GM21515 (cell line): ENCODE measurements around the gene RGS1.

Experiments
- ATAC-seq: cut with Tn5 transposase; IDR thresholded peaks from one replicate; pipeline ENCODE4 v1.9.1; 2021; ENCODE audit not compliant: unreplicated experiment

The RGS1 gene

GRCh38 chr1:192552760-192553191 is 22.8 kb upstream of the RGS1 start:
- no peak for ATAC-seq

- ATAC-seq, result no peak
Measured at GRCh38 chr1:192553741-192554140, 21.8 kb upstream of the RGS1 start.

- no peak for ATAC-seq
Measured at GRCh38 chr1:192554904-192555303, 20.7 kb upstream of the RGS1 start.

- ATAC-seq, result no peak
Measured at GRCh38 chr1:192555399-192555798, 20.2 kb upstream of the RGS1 start.

- ATAC-seq, result no peak
Measured at GRCh38 chr1:192557841-192558595, 17.6 kb upstream of the RGS1 start.

- ATAC-seq, result peak; percentile 61
Measured at GRCh38 chr1:192559115-192560006, 16.2 kb upstream of the RGS1 start.

GRCh38 chr1:192561301-192561700 is 14.3 kb upstream of the RGS1 start:
- ATAC-seq, result no peak

GRCh38 chr1:192563129-192563528 is 12.4 kb upstream of the RGS1 start:
- no peak for ATAC-seq

- ATAC-seq, result no peak
Measured at GRCh38 chr1:192564099-192564498, 11.5 kb upstream of the RGS1 start.

- no peak for ATAC-seq
Measured at GRCh38 chr1:192565946-192566345, 9.6 kb upstream of the RGS1 start.

- ATAC-seq, result no peak
Measured at GRCh38 chr1:192566657-192567056, 8.9 kb upstream of the RGS1 start.

- ATAC-seq, result no peak
Measured at GRCh38 chr1:192568063-192568462, 7.5 kb upstream of the RGS1 start.

GRCh38 chr1:192571668-192572067 is 3.9 kb upstream of the RGS1 start:
- no peak for ATAC-seq

GRCh38 chr1:192573499-192573898 is 2.1 kb upstream of the RGS1 start:
- ATAC-seq, result no peak

- no peak for ATAC-seq
Measured at GRCh38 chr1:192574073-192574472, 1.5 kb upstream of the RGS1 start.

- no peak for ATAC-seq
Measured at GRCh38 chr1:192576190-192577144, 894 bp downstream of the RGS1 start.

- no peak for ATAC-seq
Measured at GRCh38 chr1:192577145-192578140, 1.9 kb downstream of the RGS1 start.

GRCh38 chr1:192578144-192578909 is 2.8 kb downstream of the RGS1 start:
- no peak for ATAC-seq
